Caco-2 (cell line): Measurements from ENCODE around the gene ACADL. TPM values are rescaled to one million over a fixed set of nuclear protein-coding genes. Genes with fewer than 3 reads are reported as not detected.
A peak's percentile ranks its signal among the peaks of the same experiment; 100 is the strongest.

ENCODE experiments used
- BruUV-seq: library from RNA; stranded (reverse); fragments of 400-500 nt; replicated peaks from 2 replicates; lab custom pipeline; 2021; lab: Mats Ljungman, UMichigan
- CTCF ChIA-PET: fragments of 300-600 bp; sonication (Branson Sonifier 250); formaldehyde crosslinking; loops from one replicate; lab custom pipeline; 2022; ENCODE audit warnings: antibody characterized with exemption; lab: Charles Lee
- POLR2A ChIA-PET: fragments of 300-600 bp; sonication (Branson Sonifier 250); formaldehyde crosslinking; loops from one replicate; lab custom pipeline; 2022; ENCODE audit warnings: antibody characterized with exemption; lab: Charles Lee
- DNase-seq, 2 experiments: peaks; one replicate each; pipeline versions ENCODE4 v3.0.0 to v3.0.0-alpha.2; 2020 to 2022
- H3K27me3 ChIP-seq: replicated peaks from 2 replicates; pipeline ENCODE4 v1.6.0; 2011; ENCODE audit warnings: low read length; ENCODE audit not compliant: control insufficient read depth, insufficient read depth
- H3K36me3 ChIP-seq: 2 replicates; pipeline ENCODE4 v1.5.1; 2011; ENCODE audit warnings: low read length; ENCODE audit not compliant: control insufficient read depth, insufficient read depth
- H3K4me1 ChIP-seq: fragments of 250-450 bp; sonication (Bioruptor Pico); 2 replicates; pipeline ENCODE4 v1.5.1; 2020; ENCODE audit warnings: mild to moderate bottlenecking
- H3K4me3 ChIP-seq: 2 replicates; pipeline ENCODE4 v1.5.1; 2011; ENCODE audit warnings: low read depth, mild to moderate bottlenecking, control low read depth, low read length
- H3K9me3 ChIP-seq: fragments of 250-450 bp; sonication (Bioruptor Pico); 2 replicates; pipeline ENCODE4 v1.5.1; 2020; ENCODE audit warnings: mild to moderate bottlenecking, moderate library complexity
- H3K27ac Mint-ChIP-seq: one replicate; pipeline ENCODE4 v1.8.0; 2022; ENCODE audit warnings: mixed read lengths; ENCODE audit not compliant: unreplicated experiment
- H3K27me3 Mint-ChIP-seq: one replicate; pipeline ENCODE4 v1.8.0; 2022; ENCODE audit warnings: mixed read lengths; ENCODE audit not compliant: insufficient read depth, unreplicated experiment
- H3K36me3 Mint-ChIP-seq: one replicate; pipeline ENCODE4 v1.8.0; 2022; ENCODE audit warnings: mild to moderate bottlenecking, mixed read lengths; ENCODE audit not compliant: insufficient read depth, unreplicated experiment
- H3K4me1 Mint-ChIP-seq: one replicate; pipeline ENCODE4 v1.8.0; 2022; ENCODE audit warnings: low read depth, mixed read lengths; ENCODE audit not compliant: unreplicated experiment
- H3K4me3 Mint-ChIP-seq: one replicate; pipeline ENCODE4 v1.8.0; 2022; ENCODE audit warnings: mild to moderate bottlenecking, moderate library complexity, mixed read lengths; ENCODE audit not compliant: unreplicated experiment
- H3K9me3 Mint-ChIP-seq: one replicate; pipeline ENCODE4 v1.8.0; 2022; ENCODE audit warnings: mixed read lengths; ENCODE audit not compliant: unreplicated experiment
- CTCF ChIP-seq, 2 experiments: fragments of 200-600 bp in 1 of 2; IDR thresholded peaks; 1 replicate in 1 of 2; 2 replicates in 1 of 2; pipeline versions ENCODE4 v1.5.1 to v1.8.0; 2011 to 2022; ENCODE audit warnings: antibody characterized with exemption in 1 of 2, control low read depth in 1 of 2, inconsistent platforms in 1 of 2, low read depth in 1 of 2, low read length in 1 of 2, mild to moderate bottlenecking in 1 of 2, moderate library complexity in 1 of 2; ENCODE audit not compliant: insufficient read depth in 1 of 2, severe bottlenecking in 1 of 2, unreplicated experiment in 1 of 2
- intact Hi-C: fragments of 100-400 bp; cut with micrococcal nuclease; formaldehyde crosslinking; loops from one replicate; pipeline ENCODE4 v1.10.0; 2022; ENCODE audit not compliant: unreplicated experiment
- total RNA-seq: library from RNA; stranded (reverse); gene quantifications from 2 replicates; pipeline ENCODE4 v1.2.3, GENCODE V29; 2022

The ACADL gene
- total RNA-seq, 1 experiment from 2014 or later, result not detected

GRCh38 chr2:210174086-210174485 is 51.2 kb downstream of the ACADL start:
- Histone ChIP-seq H3K4me3 (no peak overlapping the region), H3K27me3 (peaks cover 2% of the 10 kb centered on the region; the same call in 1 of the 2 replicates), H3K9me3 (no peaks in the 10 kb centered on the region), H3K36me3 (no peaks in the 10 kb centered on the region), H3K4me1 (0 out of 2 replicates have a peak, but pooled peaks cover 5% of the 10 kb centered on the region)
- H3K4me3 Mint-ChIP-seq, result no peak overlapping the region
- peaks cover 12% of the 10 kb centered on the region for H3K4me1 Mint-ChIP-seq
- CTCF ChIA-PET, result no interaction called here
- no peaks in the 10 kb centered on the region for H3K9me3 Mint-ChIP-seq
- POLR2A ChIA-PET, result no interaction called here
- TF ChIP-seq CTCF (IDR thresholded peaks at IDR 0.05; ENCODE audit: insufficient read depth in 1 of 2, low read depth in 1 of 2, low read length in 1 of 2, severe bottlenecking in 1 of 2, unreplicated experiment in 1 of 2), result no peak
- no peak for DNase-seq
- no peaks in the 10 kb centered on the region for H3K27me3 Mint-ChIP-seq
- no peak overlapping the region for H3K27ac Mint-ChIP-seq
- BruUV-seq, result no TSS peak
- intact Hi-C loops, result loop anchor here (5.0 to 10.0 kb wide), 2 partner anchors 1719 to 1907 kb away; partner anchors contain the start of gene PIKFYVE
- H3K36me3 Mint-ChIP-seq, result peaks cover 15% of the 10 kb centered on the region

GRCh38 chr2:210172219-210172575 is 53.0 kb downstream of the ACADL start:
- H3K36me3 ChIP-seq, result no peaks in the 10 kb centered on the region
- H3K4me1 ChIP-seq, result 0 out of 2 replicates have a peak, but pooled peaks cover 7% of the 10 kb centered on the region
- H3K36me3 Mint-ChIP-seq, result peaks cover 15% of the 10 kb centered on the region
- peak overlapping the region; percentile 94 for H3K4me3 Mint-ChIP-seq
- intact Hi-C loops, result loop anchor here (5.0 to 10.0 kb wide), 2 partner anchors 1717 to 1905 kb away; partner anchors contain the start of gene PIKFYVE
- no peaks in the 10 kb centered on the region for H3K27me3 ChIP-seq
- no peaks in the 10 kb centered on the region for H3K9me3 Mint-ChIP-seq
- DNase-seq, result no peak
- BruUV-seq, result no TSS peak
- H3K9me3 ChIP-seq, result no peaks in the 10 kb centered on the region
- H3K27me3 Mint-ChIP-seq, result no peaks in the 10 kb centered on the region
- TF ChIP-seq CTCF (IDR thresholded peaks at IDR 0.05; ENCODE audit: insufficient read depth in 1 of 2, low read depth in 1 of 2, low read length in 1 of 2, severe bottlenecking in 1 of 2, unreplicated experiment in 1 of 2), result no peak
- ChIA-PET CTCF (no interaction called here), POLR2A (no interaction called here)
- peak overlapping the region; percentile 84 for H3K4me3 ChIP-seq
- H3K27ac Mint-ChIP-seq, result peak overlapping the region; percentile 65
- H3K4me1 Mint-ChIP-seq, result peaks cover 17% of the 10 kb centered on the region

GRCh38 chr2:210171309-210172218 is 53.7 kb downstream of the ACADL start, which contains the start of gene KANSL1L:
TSS of gene KANSL1L (minus strand) at chr2:210171409. CDS start at chr2:210154582, 16,827 bp downstream.
- ChIA-PET POLR2A (interaction anchor here (0.6 kb wide), 2 partner anchors 21 to 180 kb away, joined by 3 to 5 read pairs; no protein-coding TSS in a partner anchor), CTCF (interaction anchor here (0.6 to 0.7 kb wide), 4 partner anchors 210 to 1667 kb away, joined by 3 to 4 read pairs (median 4); no protein-coding TSS in a partner anchor)
- peaks cover 17% of the 10 kb centered on the region for H3K4me1 Mint-ChIP-seq
- BruUV-seq, result TSS peak; percentile 60
- no peaks in the 10 kb centered on the region for H3K36me3 ChIP-seq
- H3K9me3 ChIP-seq, result no peaks in the 10 kb centered on the region
- intact Hi-C loops, result loop anchor here (1.0 to 10.0 kb wide), 4 partner anchors 18 to 1904 kb away; partner anchors contain the start of genes LANCL1 and PIKFYVE
- H3K27me3 ChIP-seq, result no peaks in the 10 kb centered on the region
- H3K27me3 Mint-ChIP-seq, result no peaks in the 10 kb centered on the region
- DNase-seq, result peak; percentile 98 to 99
- TF ChIP-seq CTCF (IDR thresholded peaks at IDR 0.05; ENCODE audit: insufficient read depth in 1 of 2, low read depth in 1 of 2, low read length in 1 of 2, severe bottlenecking in 1 of 2, unreplicated experiment in 1 of 2), result no peak
- peak within 1 kb of the TSS; percentile 93 for H3K27ac Mint-ChIP-seq
- H3K4me3 Mint-ChIP-seq, result peak within 1 kb of the TSS; percentile 94
- peaks cover 15% of the 10 kb centered on the region for H3K36me3 Mint-ChIP-seq
- H3K9me3 Mint-ChIP-seq, result no peaks in the 10 kb centered on the region
- H3K4me3 ChIP-seq, result peak within 1 kb of the TSS; percentile 84
- H3K4me1 ChIP-seq, result 0 out of 2 replicates have a peak, but pooled peaks cover 7% of the 10 kb centered on the region
